Activated CD8-positive, alpha-beta memory T cell treated with anti-CD3 and anti-CD28 coated beads for 36 hours (primary cell): ENCODE results near the gene GALM. TPM values are rescaled to one million over a fixed set of nuclear protein-coding genes. Genes with fewer than 3 reads are reported as not detected.

Experiments
- CTCF ChIA-PET: fragments of 350-600 bp; sonication (Branson Sonifier 250); formaldehyde crosslinking; loops from one replicate; lab custom pipeline; 2021; ENCODE audit warnings: antibody characterized with exemption; lab: Charles Lee
- POLR2A ChIA-PET: fragments of 350-600 bp; sonication (Branson Sonifier 250); formaldehyde crosslinking; loops from one replicate; lab custom pipeline; 2021; ENCODE audit warnings: antibody characterized with exemption; lab: Charles Lee
- total RNA-seq, 2 experiments: library from RNA; stranded (reverse); gene quantifications; one replicate each; pipeline ENCODE4 v1.2.3, GENCODE V29; 2021

GALM gene
- total RNA-seq, 2 experiments from 2014 or later, result 94.9 to 96.9 TPM

DNA sequence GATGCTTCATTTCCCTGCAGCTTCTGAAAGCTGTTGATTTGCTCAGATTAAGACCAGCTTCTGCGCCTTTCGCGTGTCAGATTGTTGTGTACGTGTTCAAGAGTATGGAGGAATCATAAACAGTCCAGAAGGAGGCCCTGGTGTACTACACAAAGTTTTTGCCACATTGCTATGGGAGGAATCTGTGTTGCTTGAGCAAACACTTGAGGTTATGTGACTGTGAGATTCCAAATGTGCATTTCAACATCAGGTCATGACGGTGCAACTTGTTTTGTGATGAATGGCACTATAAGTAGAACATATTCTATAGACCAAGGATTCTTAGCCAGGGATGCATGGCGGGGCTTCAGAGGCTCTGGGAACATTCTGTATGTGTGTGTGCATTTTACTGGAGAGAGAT is 50.3 kb downstream of the GALM start:
- POLR2A ChIA-PET, result no interaction called here
- CTCF ChIA-PET, result no interaction called here

DNA sequence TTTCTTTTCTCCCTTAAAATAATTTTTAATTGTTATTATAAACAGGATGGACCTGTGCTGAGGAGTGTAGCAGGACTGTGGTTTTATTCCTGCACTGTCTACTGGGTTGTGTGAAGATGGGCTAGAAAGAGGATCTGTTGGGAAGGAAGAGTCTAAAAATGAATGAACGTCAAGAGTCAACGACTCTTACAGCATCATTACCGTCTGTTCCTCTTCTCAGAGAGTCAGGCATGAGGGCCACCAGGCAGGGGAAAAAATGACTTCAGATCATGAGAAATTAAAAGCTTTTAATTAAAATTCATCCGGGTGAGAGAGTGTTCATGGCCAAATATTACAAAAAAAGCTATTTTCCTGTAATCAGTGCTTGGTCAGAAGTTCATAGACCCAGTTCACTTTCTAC is 52.7 kb downstream of the GALM start:
- POLR2A ChIA-PET, result interaction anchor here (0.7 kb wide), 1 partner anchor 10 kb away, joined by 6 read pairs; no protein-coding TSS in a partner anchor
- CTCF ChIA-PET, result no interaction called here

DNA sequence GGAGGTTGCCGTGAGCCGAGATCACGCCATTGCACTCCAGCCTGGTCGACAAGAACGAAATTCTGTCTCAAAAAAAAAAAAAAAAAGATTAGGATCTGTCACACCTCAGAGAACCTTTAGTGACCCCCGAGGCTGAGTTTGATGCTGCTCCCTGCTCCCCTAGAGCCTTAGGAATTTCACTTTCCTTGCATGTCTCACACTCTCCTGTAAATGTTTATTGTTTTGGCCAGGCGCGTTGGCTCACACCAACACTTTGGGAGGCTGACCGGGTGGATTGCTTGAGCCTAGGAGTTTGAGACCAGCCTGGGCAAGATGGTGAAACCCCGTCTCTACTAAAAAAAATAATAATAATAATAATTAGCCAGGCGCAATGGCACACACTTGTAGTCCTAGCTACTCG is 53.8 kb downstream of the GALM start:
- ChIA-PET CTCF (no interaction called here), POLR2A (no interaction called here)

DNA sequence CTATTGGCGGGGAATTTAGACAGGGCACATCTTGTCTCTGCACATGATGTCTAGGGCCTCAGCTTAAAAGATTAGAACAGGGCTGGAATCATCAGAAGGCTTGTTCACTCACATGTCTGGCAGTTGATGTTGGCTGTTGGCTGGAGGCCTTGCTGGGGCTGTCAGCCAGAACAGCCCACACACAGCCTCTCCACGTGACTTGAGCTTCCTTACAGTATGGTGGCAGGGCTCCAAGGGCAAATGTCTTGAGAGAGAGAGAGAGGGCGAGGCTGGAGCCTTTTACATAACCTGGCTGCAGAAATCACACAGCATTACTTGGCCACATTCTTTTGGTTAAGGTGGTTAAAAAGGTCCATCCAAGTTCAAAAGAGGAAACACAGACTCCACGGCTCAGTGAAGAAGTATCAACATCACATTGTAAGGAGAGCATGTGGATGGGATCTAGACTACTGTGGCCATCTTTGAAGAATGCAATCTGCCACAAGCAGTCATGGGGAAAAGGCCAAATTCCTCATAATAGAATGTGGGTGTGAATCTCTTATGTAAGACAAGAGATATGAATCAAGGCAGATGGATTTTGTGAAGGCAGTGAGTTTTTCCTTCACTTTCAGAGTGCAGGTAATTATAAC is 54.8 kb downstream of the GALM start:
- POLR2A ChIA-PET, result no interaction called here
- CTCF ChIA-PET, result interaction anchor here (1.4 kb wide), 1 partner anchor 114 kb away, joined by 3 read pairs; no protein-coding TSS in a partner anchor

DNA sequence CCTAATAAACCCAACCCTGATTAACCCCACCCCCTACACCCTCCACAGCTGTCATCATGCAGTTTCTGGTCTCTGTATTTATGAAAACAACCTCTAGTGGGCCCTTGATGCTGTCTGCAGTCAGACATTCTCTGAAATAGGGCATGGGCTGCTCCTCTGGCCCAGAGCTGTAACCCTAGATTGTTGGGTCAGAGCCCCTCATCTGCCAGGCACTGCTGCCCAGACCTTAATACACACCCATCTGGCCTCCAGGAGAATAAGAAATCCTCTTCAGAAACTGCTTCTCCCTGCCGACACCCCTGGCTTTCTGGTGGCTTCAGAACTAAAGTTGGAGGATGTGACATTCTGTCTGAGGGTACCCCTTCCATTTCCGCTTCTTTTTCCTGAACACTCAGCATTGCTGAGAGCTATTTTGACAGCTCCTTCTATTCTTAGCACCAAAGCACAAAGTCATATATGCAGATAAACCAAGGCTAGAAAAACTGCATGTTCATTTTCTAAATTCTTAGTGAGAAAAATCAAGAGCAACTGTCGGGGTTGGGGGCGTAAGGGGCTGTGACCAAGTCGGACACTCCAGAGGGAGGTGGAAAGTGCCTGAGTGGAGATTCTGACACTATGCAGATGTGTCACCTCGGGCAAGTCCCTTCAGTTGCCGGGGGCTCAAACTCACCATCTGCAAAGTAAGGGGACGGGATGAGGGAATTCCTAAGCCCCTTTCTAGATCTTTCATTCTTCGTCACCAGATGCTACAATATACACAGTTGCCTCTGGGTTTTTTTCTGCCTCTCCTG is 56.6 kb downstream of the GALM start:
- POLR2A ChIA-PET, result interaction anchor here (1.4 to 2.7 kb wide), 3 partner anchors 32 to 120 kb away, joined by 4 to 13 read pairs (median 8); partner anchors contain the start of gene HNRNPLL

DNA sequence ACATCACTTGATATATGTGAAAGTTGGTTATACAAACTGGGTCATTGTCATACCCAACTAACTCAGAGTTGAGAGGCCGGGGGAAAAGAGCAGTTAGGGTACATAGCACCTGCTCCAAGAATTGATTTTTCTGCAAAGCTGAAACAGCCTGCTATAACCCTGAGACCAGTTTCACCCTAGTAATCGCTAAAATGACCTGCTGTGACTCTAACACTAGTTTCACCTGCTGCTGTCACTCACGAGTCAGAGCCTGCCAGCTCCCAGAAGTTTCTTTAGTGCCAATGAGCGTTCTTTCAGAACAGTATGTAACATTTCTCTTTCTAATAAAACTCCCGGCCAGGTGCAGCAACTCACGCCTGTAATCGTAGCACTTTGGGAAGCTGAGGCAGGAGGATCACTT is 57.3 kb downstream of the GALM start:
- POLR2A ChIA-PET, result interaction anchor here (1.8 to 2.7 kb wide), 2 partner anchors 56 to 121 kb away, joined by 8 to 13 read pairs; partner anchors contain the start of gene HNRNPLL

More for the DNA sequence above, 56.6 kb downstream of the GALM start:
- CTCF ChIA-PET, result interaction anchor here (0.6 to 4.3 kb wide), 11 partner anchors 9 to 187 kb away, joined by 3 to 39 read pairs (median 4); partner anchors contain the start of gene HNRNPLL

DNA sequence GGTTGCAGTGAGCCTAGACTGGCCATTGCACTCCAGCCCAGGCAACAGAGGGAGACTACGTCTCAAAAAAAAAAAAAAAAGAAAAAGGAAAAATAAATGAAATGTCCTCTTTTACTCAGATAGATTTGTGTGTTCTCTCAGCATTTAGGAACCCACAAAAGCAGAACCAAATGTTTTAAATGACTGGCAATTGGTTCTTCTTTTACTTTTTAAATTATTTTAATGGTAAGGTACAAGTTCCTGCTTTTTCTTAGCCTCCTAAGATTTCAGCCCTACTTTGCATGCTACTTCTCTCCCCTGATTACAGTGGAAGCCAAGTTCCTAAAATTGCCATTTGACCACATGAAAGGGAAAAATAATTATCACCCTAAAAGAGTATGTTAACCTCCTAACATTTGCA is 61.7 kb downstream of the GALM start:
- ChIA-PET CTCF (interaction anchor here (0.7 kb wide), 1 partner anchor 185 kb away, joined by 3 read pairs; no protein-coding TSS in a partner anchor), POLR2A (no interaction called here)

More for the DNA sequence above, 57.3 kb downstream of the GALM start:
- CTCF ChIA-PET, result interaction anchor here (0.7 to 4.3 kb wide), 6 partner anchors 40 to 188 kb away, joined by 3 to 39 read pairs (median 4); no protein-coding TSS in a partner anchor

DNA sequence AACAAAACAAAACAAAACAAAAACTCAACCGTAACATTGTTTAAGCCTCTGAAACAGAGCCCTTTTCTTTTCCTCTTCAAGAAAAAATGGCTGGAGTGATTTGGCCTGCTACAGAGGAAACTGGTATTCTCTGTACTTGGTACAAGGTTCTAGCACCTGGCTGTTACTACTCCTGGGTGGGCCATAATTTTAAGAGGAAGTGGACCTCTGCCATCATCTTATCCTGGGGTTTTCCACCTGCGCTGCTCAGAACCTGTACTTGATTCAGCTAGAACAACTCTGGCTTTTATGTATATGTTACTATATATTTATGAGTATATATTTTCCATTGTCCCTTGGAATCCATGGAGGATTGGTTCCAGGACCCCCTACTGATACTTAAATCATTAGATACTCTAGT is 62.8 kb downstream of the GALM start:
- CTCF ChIA-PET, result interaction anchor here (0.6 to 1.1 kb wide), 2 partner anchors 20 to 412 kb away, joined by 3 read pairs; no protein-coding TSS in a partner anchor
- POLR2A ChIA-PET, result no interaction called here

DNA sequence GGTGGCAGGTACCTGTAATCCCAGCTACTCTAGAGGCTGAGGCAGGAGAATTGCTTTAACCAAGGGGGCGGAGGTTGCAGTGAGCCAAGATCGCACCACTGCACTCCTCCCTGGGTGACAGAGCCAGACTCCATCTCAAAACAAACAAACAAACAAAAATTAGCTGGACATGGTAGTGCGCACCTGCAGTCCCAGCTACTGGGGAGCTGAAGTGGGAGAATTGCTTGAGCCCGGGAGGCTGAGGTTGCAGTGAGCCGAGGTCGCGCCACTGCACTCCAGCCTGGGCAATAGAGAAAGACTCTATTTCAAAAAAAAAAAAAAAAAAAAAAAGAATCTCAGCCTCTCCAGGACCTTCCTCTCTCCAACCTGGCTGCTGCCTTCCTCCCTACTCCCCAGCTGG is 65.2 kb downstream of the GALM start:
- ChIA-PET CTCF (interaction anchor here (0.9 to 1.3 kb wide), 4 partner anchors 129 to 223 kb away, joined by 3 to 5 read pairs (median 4); partner anchors contain the start of gene HNRNPLL), POLR2A (no interaction called here)

DNA sequence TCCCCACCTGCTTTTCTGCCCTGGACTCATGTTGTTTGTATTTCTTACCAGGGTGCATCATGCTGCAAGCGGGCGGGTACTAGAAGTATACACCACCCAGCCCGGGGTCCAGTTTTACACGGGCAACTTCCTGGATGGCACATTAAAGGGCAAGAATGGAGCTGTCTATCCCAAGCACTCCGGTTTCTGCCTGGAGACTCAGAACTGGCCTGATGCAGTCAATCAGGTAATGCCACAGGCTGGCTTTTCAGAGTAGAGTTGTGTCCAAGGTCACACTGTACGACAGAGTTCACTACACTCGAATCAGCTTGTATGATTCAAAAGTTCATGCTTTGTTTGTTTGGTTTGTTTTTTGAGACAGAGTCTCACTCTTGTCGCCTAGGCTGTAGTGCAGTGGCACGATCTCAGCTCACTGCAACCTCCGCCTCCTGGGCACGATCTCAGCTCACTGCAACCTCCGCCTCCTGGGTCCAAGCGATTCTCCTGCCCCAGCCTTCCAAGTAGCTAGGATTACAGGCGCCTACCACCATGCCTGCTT is 65.8 kb downstream of the GALM start:
- ChIA-PET CTCF (interaction anchor here (1.0 to 1.3 kb wide), 4 partner anchors 129 to 196 kb away, joined by 3 to 5 read pairs (median 4); partner anchors contain the start of gene HNRNPLL), POLR2A (interaction anchor here (1.5 kb wide), 1 partner anchor 20 kb away, joined by 3 read pairs; the partner anchor contains the start of gene SRSF7)

DNA sequence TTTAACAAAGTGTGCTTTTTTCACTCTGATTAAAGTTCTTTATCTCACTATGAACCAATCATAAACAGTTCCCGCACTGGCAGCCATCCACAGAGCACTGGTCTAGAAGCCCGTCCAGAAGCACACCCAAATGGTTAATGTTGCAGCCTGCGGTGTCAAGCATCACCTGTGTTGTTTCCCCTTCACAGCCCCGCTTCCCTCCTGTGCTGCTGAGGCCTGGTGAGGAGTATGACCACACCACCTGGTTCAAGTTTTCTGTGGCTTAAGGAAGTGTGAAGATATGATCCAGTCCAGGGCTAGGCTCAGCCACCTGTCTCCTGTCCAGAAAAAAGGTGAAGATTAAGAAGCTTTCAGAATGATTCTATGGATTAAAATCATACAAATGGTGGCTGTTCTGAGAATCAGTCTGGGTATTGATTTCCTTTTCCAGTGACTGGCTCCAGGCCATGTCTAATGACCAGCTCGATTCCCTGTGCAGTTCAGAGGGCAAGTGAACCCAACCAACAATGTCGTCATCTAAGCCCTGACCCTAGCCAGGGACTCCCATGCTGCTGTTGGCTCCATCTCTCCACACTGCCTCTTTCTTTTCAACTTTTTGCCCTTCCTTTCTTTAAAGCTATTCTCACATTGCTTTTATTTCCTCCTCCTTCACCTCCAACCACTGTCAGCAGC is 67.5 kb downstream of the GALM start:
- CTCF ChIA-PET, result no interaction called here
- POLR2A ChIA-PET, result interaction anchor here (0.7 to 1.6 kb wide), 3 partner anchors 18 to 424 kb away, joined by 3 to 7 read pairs (median 6); partner anchors contain the start of gene SRSF7

DNA sequence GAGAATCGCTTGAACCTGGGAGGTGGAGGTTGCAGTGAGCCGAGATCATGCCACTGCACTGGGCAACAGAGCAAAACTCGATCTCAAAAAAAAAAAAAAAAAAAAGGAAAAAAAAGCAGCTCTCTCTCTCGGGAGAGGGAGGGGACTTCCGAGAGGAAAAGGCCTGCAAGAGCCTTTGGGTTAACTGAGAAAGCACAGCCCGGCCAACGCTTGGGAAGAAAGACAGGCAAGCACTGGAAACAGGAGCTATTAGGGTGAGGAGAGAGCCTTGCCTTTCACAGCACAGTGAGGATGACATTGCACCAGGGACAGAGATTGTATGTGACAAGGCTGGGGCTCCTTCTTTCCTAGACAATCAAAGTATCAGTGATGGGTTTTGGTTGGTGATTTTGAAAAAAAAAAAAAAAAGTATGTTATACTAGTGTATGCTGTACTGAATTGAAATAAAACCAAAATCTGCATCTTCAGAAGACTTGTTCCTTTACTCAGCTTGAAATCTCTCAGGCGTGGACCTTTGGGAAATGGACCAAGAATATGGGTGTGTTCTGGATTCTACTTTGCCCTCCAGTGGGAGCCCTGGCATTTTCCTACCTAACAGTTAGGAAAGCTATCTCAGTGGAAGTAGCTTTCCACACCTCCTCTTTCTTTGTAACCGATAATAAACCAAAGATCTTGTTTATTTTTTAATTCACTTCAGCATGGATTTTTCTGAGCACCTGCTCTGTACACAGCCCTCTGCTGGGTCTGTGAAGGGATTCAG is 68.6 kb downstream of the GALM start:
- ChIA-PET POLR2A (interaction anchor here (0.6 to 1.6 kb wide), 3 partner anchors 17 to 189 kb away, joined by 4 to 7 read pairs (median 6); partner anchors contain the start of gene SRSF7), CTCF (interaction anchor here (1.8 kb wide), 1 partner anchor 199 kb away, joined by 4 read pairs; no protein-coding TSS in a partner anchor)

DNA sequence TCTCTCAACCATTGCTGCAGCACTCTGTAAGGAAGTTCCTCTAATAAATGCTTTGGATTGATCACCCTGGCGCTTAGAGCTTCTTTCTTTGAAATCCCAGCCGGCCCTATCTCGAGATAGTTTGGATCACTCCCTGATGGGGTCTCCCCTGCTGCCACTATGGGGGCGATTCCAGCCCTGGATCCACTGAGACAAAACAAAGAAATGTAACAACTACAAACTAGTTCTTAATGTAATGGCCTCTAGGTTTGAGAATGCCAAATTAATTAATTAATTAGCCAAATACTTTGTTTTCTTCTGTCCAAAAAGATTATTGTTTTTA is 70.0 kb downstream of the GALM start:
- CTCF ChIA-PET, result interaction anchor here (1.0 to 1.8 kb wide), 3 partner anchors 22 to 200 kb away, joined by 3 to 7 read pairs (median 4); no protein-coding TSS in a partner anchor

DNA sequence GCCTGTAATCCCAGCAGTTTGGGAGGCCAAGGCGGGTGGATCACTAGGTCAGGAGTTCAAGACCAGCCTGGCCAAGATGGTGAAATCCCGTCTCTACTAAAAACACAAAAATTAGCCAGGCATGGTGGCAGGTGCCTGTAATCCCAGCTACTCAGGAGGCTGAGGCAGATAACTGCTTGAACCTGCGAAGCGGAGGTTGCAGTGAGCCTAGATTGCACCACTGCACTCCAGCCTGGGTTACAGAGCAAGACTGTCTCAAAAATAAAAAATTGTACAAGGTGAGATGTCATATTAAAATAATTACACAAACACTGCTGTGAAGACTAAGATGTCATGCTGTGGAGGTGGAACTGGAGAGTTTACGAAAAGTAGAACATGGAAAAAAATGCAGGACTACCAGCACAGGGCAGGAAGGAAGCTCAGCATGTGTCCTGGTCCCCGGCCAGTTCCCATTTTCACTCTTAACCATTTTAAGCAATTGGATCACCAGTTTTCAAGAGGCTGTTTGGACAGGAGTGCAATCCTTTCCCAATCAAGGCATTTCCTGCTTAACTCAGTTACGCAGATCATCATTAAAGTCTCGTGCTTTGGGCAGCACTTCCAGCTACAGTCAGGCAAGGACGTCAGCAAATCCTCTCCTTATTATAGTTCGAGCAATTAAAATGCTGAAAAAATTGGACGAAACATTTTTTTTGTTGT is 71.2 kb downstream of the GALM start:
- ChIA-PET CTCF (interaction anchor here (1.1 kb wide), 1 partner anchor 24 kb away, joined by 3 read pairs; no protein-coding TSS in a partner anchor), POLR2A (interaction anchor here (0.6 to 2.4 kb wide), 2 partner anchors 14 to 59 kb away, joined by 3 to 7 read pairs; partner anchors contain the start of gene SRSF7)

More for the DNA sequence above, 70.0 kb downstream of the GALM start:
- POLR2A ChIA-PET, result interaction anchor here (1.0 kb wide), 1 partner anchor 150 kb away, joined by 3 read pairs; no protein-coding TSS in a partner anchor

DNA sequence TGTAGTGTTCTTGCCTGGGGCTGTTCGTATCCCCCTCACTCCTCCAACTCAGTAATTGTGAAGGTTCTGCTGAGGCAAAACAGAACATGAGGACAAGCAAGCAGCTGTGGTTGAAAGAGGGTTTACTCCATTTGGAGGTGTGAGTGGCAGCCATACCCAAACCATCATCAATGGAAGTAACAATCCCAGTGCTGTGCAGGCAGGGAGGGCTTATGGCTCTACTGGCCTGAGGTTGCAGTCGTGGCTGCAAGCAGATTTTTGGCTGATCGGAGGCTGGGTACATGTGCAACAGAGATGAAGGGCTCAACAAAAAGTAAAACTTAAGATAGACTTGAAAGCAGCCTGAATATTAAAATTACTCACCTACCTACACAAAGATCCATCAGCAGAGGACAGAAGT is 72.0 kb downstream of the GALM start:
- ChIA-PET CTCF (no interaction called here), POLR2A (interaction anchor here (2.4 kb wide), 1 partner anchor 13 kb away, joined by 7 read pairs; the partner anchor contains the start of gene SRSF7)

DNA sequence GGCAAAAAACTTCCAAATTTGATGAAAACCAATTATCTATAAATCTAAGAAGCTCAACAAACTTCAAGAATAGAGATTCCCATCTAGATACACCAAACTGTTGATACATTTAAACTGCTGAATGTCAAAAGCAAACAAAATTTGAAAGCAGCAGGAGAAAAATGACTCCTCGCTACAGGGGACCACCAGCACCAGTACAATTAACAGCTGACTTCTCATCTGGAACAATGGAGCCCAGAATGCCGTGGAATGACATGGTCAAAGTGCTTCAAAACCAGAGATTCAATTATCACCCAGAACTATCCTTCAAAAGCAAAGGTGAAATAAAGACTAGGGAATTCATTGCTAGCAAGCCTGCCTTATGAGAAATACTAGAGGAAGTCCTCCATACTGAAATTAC is 73.6 kb downstream of the GALM start:
- POLR2A ChIA-PET, result interaction anchor here (0.6 to 2.4 kb wide), 4 partner anchors 9 to 91 kb away, joined by 3 to 7 read pairs (median 4); partner anchors contain the start of gene SRSF7
- CTCF ChIA-PET, result interaction anchor here (1.6 kb wide), 1 partner anchor 158 kb away, joined by 5 read pairs; no protein-coding TSS in a partner anchor
